Suprapubic skin (tissue), 4 donors: ENCODE data around the gene GGT7.

ENCODE experiments used
- EP300 ChIP-seq: sonication (generic); formaldehyde crosslinking; IDR thresholded peaks from one replicate; pipeline ENCODE4 v1.6.1; 2017; ENCODE audit warnings: antibody characterized with exemption
- POLR2A ChIP-seq, 2 donors: fragments of 450-650 bp; IDR thresholded peaks; one replicate each; pipeline ENCODE4 v1.6.1; 2017; ENCODE audit warnings: antibody characterized with exemption in 2 of 2, mild to moderate bottlenecking in 2 of 2, moderate library complexity in 2 of 2
- POLR2AphosphoS5 ChIP-seq, 3 donors: sonication (generic); formaldehyde crosslinking; IDR thresholded peaks; one replicate each; pipeline ENCODE4 v1.6.1; 2017; ENCODE audit warnings: antibody characterized with exemption in 3 of 3
- TF ChIP-seq, protein P1 (sequence below), 2 donors: fragments of 200-600 bp in 1 of 2; fragments of 450-650 bp in 1 of 2; sonication (generic) in 1 of 2; IDR thresholded peaks; one replicate each; pipeline ENCODE4 v1.5.1; 2016 to 2019; ENCODE audit warnings: antibody characterized with exemption in 2 of 2, mild to moderate bottlenecking in 1 of 2, moderate library complexity in 1 of 2

DNA sequence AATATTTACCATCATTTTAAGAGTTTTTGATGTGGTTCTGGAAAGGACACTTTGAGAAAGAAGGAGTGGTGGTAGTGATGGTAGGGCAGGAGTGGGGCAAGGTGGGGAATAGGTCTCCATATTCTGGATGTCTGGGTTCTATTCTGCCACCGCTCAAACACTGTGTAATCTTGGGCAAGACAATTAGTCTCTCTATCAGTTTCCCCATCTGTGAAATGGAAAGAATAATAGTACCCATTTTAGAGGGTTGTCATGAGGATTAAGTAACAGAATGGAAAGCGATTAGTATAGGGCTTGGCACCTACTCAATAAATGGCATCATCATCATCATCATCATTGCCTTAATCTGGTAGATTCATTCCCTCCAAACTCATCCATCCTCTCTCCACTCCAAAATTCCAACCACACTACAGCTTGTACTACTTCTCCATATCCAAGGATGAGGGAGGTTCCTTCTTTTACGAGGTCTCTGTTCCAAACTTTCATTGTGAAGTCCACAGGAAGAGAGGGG is 982 bp upstream of the GGT7 start:
- TF ChIP-seq, protein P1, sequence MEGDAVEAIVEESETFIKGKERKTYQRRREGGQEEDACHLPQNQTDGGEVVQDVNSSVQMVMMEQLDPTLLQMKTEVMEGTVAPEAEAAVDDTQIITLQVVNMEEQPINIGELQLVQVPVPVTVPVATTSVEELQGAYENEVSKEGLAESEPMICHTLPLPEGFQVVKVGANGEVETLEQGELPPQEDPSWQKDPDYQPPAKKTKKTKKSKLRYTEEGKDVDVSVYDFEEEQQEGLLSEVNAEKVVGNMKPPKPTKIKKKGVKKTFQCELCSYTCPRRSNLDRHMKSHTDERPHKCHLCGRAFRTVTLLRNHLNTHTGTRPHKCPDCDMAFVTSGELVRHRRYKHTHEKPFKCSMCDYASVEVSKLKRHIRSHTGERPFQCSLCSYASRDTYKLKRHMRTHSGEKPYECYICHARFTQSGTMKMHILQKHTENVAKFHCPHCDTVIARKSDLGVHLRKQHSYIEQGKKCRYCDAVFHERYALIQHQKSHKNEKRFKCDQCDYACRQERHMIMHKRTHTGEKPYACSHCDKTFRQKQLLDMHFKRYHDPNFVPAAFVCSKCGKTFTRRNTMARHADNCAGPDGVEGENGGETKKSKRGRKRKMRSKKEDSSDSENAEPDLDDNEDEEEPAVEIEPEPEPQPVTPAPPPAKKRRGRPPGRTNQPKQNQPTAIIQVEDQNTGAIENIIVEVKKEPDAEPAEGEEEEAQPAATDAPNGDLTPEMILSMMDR (IDR thresholded peaks at IDR 0.05): no peak
- TF ChIP-seq EP300 (no peak), POLR2A (IDR thresholded peaks at IDR 0.05) (no peak), POLR2AphosphoS5 (IDR thresholded peaks at IDR 0.05) (no peak)
